Stimulated activated naive CD8-positive, alpha-beta T cell treated with anti-CD3 and anti-CD28 coated beads, Interleukin-15, Interleukin-2, amounts not matched to agents 100 ng/mL and 50 ng/mL, for 24 hours (primary cell): ENCODE measurements around the gene WNK1.

ENCODE experiments used
- H3K27ac Mint-ChIP-seq: one replicate; pipeline ENCODE4 v1.8.0; 2021; ENCODE audit warnings: mild to moderate bottlenecking, mixed read lengths
- H3K27me3 Mint-ChIP-seq: one replicate; pipeline ENCODE4 v1.8.0; 2021; ENCODE audit warnings: mixed read lengths
- H3K36me3 Mint-ChIP-seq: one replicate; pipeline ENCODE4 v1.8.0; 2021; ENCODE audit warnings: low read depth, mixed read lengths
- H3K4me1 Mint-ChIP-seq: one replicate; pipeline ENCODE4 v1.8.0; 2021; ENCODE audit warnings: low read depth, mixed read lengths
- H3K4me3 Mint-ChIP-seq: one replicate; pipeline ENCODE4 v1.8.0; 2021; ENCODE audit warnings: mild to moderate bottlenecking, mixed read lengths
- H3K9me3 Mint-ChIP-seq: one replicate; pipeline ENCODE4 v1.8.0; 2021; ENCODE audit warnings: mixed read lengths

The WNK1 gene

GRCh38 chr12:936377-937345 lies 184.3 kb downstream of the WNK1 start:
- Mint-ChIP-seq H3K27ac (no peak overlapping the region), H3K4me1 (no peaks in the 10 kb centered on the region), H3K9me3 (no peaks in the 10 kb centered on the region), H3K4me3 (no peak overlapping the region), H3K27me3 (no peaks in the 10 kb centered on the region), H3K36me3 (peaks cover 46% of the 10 kb centered on the region)

DNA sequence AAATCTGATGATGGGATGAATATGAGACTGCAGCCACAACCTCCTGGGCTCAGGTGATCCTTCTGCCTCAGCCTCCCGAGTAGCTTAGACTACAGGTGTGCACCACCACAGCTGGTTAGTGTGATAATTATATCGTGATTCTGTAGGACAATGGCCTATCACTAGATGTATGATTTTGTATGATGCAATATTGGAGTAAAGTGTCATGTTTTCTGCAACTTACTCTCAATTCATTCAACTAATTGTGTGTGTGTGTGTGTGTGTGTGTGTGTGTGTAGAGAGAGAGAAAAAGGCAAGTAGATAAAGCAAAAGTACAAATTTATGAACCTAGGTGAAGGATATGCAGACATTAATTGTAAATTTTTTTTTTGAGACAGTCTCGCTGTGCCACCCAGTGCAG lies 186.4 kb downstream of the WNK1 start:
- no peaks in the 10 kb centered on the region for H3K27me3 Mint-ChIP-seq
- H3K27ac Mint-ChIP-seq = peak overlapping the region; percentile 75
- H3K4me3 Mint-ChIP-seq = no peak overlapping the region
- H3K4me1 Mint-ChIP-seq = peaks cover 1% of the 10 kb centered on the region
- peaks cover 54% of the 10 kb centered on the region for H3K36me3 Mint-ChIP-seq
- no peaks in the 10 kb centered on the region for H3K9me3 Mint-ChIP-seq

- Mint-ChIP-seq H3K4me3 (no peak overlapping the region), H3K36me3 (peaks cover 51% of the 10 kb centered on the region)
Observed at GRCh38 chr12:943051-943450, 190.7 kb downstream of the WNK1 start.

DNA sequence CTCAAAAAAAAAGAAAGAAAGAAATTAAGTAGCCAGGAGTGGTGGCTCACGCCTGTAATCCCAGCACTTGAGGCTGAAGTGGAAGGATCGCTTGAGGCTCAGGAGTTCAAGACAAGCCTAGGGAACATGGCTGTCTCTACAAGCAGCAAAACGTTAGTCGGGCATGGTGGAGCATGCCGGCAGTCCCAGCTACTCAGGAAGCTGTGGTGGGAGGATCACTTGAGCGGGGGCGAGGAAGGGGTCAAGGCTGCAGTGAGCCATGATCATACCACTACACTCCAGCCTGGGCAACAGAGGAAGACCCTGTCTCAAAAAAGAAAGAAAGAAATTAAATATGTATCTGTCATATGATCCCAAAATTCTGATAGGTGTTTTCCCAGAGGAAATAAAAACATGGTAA lies 191.8 kb downstream of the WNK1 start:
- H3K4me1 Mint-ChIP-seq = peaks cover 37% of the 10 kb centered on the region
- H3K36me3 Mint-ChIP-seq = peaks cover 52% of the 10 kb centered on the region
- H3K27ac Mint-ChIP-seq = peak overlapping the region; percentile 51
- H3K9me3 Mint-ChIP-seq = no peaks in the 10 kb centered on the region
- no peaks in the 10 kb centered on the region for H3K27me3 Mint-ChIP-seq
- H3K4me3 Mint-ChIP-seq = no peak overlapping the region

More at GRCh38 chr12:943051-943450, 190.7 kb downstream of the WNK1 start:
- H3K9me3 Mint-ChIP-seq = no peaks in the 10 kb centered on the region
- peaks cover 28% of the 10 kb centered on the region for H3K4me1 Mint-ChIP-seq
- H3K27ac Mint-ChIP-seq = peak overlapping the region; percentile 13
- H3K27me3 Mint-ChIP-seq = no peaks in the 10 kb centered on the region

DNA sequence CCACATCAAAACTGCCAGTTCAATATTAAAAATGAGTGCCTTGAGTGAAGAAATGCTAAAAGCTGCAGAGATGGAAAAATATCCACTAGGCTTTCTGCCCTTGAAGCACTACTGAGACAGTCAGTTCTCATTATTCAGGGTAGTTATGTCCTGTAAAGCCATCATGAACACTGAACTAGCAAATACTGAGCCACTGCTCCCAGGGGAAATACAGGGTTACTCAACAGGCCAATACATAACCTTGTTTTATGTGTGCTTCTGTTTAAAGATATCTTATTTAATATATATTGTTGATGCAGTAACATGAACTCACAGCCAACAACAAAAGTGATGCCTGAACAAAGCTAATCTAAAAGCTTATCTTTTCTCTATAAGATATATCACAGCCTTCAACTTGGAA lies 193.8 kb downstream of the WNK1 start:
- Mint-ChIP-seq H3K4me3 (peak overlapping the region; percentile 14), H3K27ac (no peak overlapping the region), H3K36me3 (peaks cover 38% of the 10 kb centered on the region), H3K27me3 (no peaks in the 10 kb centered on the region), H3K4me1 (peaks cover 41% of the 10 kb centered on the region), H3K9me3 (no peaks in the 10 kb centered on the region)

DNA sequence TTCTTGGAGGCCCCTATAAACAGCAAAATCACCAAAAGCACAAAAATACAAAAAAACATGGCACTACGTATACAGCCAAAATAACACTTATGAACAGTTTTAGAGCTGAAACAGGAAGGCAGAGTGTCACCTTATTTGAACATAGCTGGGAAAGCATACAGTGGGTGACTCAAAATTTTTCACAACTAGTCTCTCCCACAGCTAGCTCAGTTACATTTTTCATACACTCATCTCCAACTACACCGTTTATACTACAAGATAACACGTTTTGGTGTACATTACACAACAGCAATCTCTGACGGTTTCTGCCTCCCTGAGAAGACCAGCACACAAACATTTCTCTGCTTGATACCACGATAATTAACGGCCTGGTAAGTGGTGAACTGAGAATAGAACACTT lies 194.3 kb downstream of the WNK1 start:
- no peak overlapping the region for H3K27ac Mint-ChIP-seq
- no peaks in the 10 kb centered on the region for H3K9me3 Mint-ChIP-seq
- peaks cover 38% of the 10 kb centered on the region for H3K36me3 Mint-ChIP-seq
- peak overlapping the region; percentile 14 for H3K4me3 Mint-ChIP-seq
- H3K4me1 Mint-ChIP-seq = peaks cover 41% of the 10 kb centered on the region
- no peaks in the 10 kb centered on the region for H3K27me3 Mint-ChIP-seq

DNA sequence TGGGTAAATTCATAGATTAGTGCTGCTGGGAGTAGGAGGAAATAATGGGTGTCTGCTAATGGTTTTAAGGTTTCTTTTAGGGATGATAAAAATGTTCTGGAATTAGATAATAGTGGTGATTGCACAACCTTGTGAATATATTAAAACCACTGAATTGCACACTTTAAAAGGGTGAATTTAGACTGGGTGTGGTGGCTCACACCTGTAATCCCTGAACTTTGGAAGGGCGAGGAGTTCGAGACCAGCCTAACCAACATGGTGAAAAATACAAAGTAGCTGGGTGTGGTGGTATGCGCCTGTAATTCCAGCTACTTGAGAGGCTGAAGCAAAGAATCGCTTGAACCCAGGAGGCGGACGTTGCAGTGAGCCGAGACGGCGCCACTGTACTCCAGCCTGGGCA lies 195.9 kb downstream of the WNK1 start:
- peak overlapping the region; percentile 75 for H3K27ac Mint-ChIP-seq
- H3K4me1 Mint-ChIP-seq = peaks cover 41% of the 10 kb centered on the region
- no peaks in the 10 kb centered on the region for H3K9me3 Mint-ChIP-seq
- H3K36me3 Mint-ChIP-seq = peaks cover 26% of the 10 kb centered on the region
- peak overlapping the region; percentile 98 for H3K4me3 Mint-ChIP-seq
- H3K27me3 Mint-ChIP-seq = no peaks in the 10 kb centered on the region

DNA sequence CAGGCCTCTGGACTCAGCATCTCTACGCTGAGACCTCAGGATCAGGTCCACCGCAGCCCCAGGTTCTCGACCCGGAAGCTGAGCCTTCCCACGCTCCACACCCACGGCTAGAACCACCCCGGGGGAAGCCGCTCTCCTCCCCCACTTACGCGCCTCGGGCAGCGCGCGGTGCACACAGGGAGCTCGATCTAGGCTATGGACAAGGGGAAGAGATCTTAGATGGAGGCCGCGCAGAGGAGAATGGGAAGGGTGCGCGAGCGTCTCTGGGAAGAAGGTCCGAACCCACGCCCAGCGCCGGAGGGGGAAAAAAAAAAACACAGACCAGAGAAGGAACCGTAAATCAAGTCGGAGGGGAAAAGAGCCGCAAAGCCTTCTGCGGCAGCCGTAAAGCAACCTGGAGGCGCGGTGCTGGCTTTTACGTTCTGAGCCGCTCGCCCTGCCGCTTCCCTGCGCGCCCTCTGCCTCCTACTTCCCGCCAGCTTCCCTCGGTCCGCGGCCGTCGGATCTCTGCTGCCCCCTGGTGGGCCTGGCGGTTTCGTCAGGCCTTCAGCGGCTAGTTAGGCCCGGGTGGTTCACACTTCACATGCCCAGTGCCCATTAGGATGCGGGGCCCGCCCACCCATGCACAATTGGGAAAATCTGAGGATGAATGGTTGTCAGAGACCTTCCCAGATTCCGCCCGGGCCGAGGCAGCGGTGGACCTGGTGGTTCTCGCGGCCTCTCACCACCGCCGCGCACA lies 197.2 kb downstream of the WNK1 start, which contains the start of gene RAD52:
RAD52 (minus strand) TSS at position 242 of the 739 bp plus-strand sequence. CDS start 16,636 bp downstream, outside the sequence.
- peak within 1 kb of the TSS; percentile 93 for H3K27ac Mint-ChIP-seq
- peak within 1 kb of the TSS; percentile 98 for H3K4me3 Mint-ChIP-seq
- H3K27me3 Mint-ChIP-seq = no peaks in the 10 kb centered on the region
- H3K4me1 Mint-ChIP-seq = peaks cover 32% of the 10 kb centered on the region
- no peaks in the 10 kb centered on the region for H3K9me3 Mint-ChIP-seq
- peaks cover 14% of the 10 kb centered on the region for H3K36me3 Mint-ChIP-seq

GRCh38 chr12:951176-951575 lies 198.8 kb downstream of the WNK1 start:
- no peaks in the 10 kb centered on the region for H3K27me3 Mint-ChIP-seq
- no peak overlapping the region for H3K4me3 Mint-ChIP-seq
- no peak overlapping the region for H3K27ac Mint-ChIP-seq
- H3K9me3 Mint-ChIP-seq = no peaks in the 10 kb centered on the region
- H3K36me3 Mint-ChIP-seq = peaks cover 11% of the 10 kb centered on the region
- H3K4me1 Mint-ChIP-seq = peaks cover 24% of the 10 kb centered on the region

- H3K4me1 Mint-ChIP-seq = peaks cover 9% of the 10 kb centered on the region
- no peak overlapping the region for H3K4me3 Mint-ChIP-seq
- no peak overlapping the region for H3K27ac Mint-ChIP-seq
- no peaks in the 10 kb centered on the region for H3K9me3 Mint-ChIP-seq
- no peaks in the 10 kb centered on the region for H3K27me3 Mint-ChIP-seq
- H3K36me3 Mint-ChIP-seq = peaks cover 5% of the 10 kb centered on the region
Observed at GRCh38 chr12:953776-954175, 201.4 kb downstream of the WNK1 start.

DNA sequence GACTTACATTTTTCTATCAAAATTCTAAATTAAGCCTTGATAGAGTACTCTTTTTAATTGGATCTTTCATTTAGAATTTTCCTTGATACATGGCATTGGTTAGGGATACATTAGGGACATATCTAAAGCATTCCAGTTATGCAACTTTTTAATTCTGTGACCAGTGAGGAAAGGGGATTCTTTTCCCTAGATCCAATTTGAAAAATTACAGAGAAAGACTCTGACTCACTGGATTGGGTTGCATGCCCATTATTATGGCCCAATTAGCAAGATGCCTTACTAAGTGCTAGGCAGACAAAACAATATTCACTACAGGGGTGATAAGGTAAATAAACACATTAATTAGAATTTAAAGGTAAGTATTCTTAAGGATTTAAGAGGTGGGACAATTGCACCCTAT lies 202.4 kb downstream of the WNK1 start:
- Mint-ChIP-seq H3K27me3 (no peaks in the 10 kb centered on the region), H3K4me3 (no peak overlapping the region), H3K36me3 (no peaks in the 10 kb centered on the region), H3K27ac (no peak overlapping the region), H3K9me3 (no peaks in the 10 kb centered on the region), H3K4me1 (no peaks in the 10 kb centered on the region)

DNA sequence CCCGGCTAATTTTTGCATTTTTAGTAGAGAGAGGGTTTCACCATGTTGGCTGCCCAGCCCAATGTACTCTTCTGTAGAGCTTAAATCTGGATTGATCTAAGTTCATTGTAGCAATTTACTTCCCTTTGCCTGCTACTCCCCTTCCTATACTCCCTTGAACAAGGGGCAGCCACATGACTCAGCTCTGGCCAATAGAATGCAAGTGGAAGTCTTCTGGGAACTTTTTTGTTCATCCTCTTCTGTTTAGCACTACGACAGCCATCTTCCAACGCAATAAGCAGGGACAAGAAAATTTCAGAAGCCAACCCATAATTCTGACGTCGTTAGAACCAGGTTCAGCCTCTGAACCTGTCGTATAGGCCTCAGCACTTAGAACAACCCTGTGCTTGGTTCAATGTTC lies 203.6 kb downstream of the WNK1 start:
- Mint-ChIP-seq H3K4me1 (no peaks in the 10 kb centered on the region), H3K27ac (no peak overlapping the region), H3K27me3 (no peaks in the 10 kb centered on the region), H3K36me3 (no peaks in the 10 kb centered on the region), H3K9me3 (no peaks in the 10 kb centered on the region), H3K4me3 (no peak overlapping the region)

DNA sequence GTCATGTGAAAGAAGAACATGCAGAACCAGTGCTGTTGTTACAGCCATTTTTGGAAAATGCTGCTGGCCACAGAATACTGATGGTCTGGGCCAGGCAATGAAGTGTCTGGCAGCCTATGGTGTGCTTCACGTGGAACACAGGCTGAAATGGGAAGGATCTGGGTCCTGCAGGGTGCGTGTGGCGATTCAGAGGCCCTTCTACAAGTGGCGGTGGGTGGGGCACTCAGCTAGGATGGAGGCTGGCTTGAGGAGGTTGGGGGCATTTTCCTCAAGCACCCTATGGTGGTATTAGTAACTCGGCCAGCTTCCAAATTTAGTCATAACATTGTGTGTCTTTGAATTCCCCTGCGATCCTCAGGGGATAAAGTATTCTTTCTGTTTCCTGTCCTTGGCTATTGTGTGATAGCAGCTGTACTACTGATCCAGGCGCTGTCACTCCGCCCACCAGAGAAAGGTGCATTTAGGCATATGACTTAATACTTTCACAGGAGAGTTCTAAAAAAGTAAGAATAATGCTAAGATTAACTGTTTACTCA lies 206.3 kb downstream of the WNK1 start:
- H3K36me3 Mint-ChIP-seq = no peaks in the 10 kb centered on the region
- no peaks in the 10 kb centered on the region for H3K27me3 Mint-ChIP-seq
- H3K4me1 Mint-ChIP-seq = no peaks in the 10 kb centered on the region
- no peaks in the 10 kb centered on the region for H3K9me3 Mint-ChIP-seq
- no peak overlapping the region for H3K27ac Mint-ChIP-seq
- H3K4me3 Mint-ChIP-seq = no peak overlapping the region
